Ammon's horn (tissue), 1 donor: Measurements from ENCODE around the gene MSANTD7.
"Not testable (repeated sequence)": the region's sequence is repeated elsewhere in the genome, so short reads cannot be mapped to it uniquely, and the experiment has no call there.

ENCODE experiments used
- DNase-seq: peaks from one replicate; pipeline ENCODE4 v3.0.0-alpha.2; 2016; ENCODE audit warnings: low spot score

MSANTD7 gene, protein sequence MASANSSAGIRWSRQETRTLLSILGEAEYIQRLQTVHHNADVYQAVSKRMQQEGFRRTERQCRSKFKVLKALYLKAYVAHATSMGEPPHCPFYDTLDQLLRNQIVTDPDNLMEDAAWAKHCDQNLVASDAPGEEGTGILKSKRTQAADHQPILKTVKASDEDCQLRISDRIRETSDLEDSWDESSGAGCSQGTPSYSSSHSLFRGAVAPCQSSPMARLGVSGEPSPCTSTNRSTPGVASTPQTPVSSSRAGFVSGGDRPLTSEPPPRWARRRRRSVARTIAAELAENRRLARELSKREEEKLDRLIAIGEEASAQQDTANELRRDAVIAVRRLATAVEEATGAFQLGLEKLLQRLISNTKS

DNA sequence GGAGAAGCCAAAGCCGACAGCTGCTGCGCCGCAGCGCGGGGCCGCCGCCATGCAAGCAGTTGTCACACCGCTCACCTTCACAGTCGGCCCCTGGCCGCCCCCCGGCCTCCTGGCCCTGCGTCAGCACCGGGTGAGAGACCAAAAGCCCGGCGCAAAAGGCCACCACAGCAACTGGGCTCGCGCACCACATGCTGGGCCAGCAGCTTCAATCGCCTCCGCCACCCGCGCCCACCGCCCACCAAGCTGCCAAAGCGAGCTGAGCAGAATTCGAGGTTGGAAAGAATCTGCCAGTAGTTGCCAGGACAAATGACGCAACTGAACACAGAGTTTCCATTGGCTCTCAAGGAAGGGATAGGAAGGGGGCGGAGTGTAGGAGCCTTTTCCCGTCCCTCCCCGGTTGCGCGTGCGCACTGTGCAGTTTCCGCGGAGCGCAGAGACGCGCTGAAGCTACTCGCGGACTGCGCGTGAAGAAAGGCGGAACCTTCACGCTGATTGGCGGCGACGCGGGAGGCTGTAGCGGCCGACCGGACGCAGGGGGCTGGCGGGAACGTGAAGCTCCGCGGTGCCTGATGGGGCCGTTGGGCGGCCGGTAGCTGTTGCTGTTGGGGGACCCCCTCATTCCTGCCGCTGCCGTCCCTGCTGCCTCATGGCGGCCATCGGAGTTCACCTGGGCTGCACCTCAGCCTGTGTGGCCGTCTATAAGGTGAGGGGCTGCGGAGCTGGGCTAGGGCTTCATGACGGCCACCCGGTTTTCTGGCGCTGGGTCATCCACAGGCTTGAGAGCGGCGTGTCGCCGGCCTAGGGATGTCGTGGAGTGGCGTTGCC, at the start of gene MSANTD7, which contains the start of the genes CDNF and HSPA14:
MSANTD7 (plus strand) TSS at position 550 of the 825 bp plus-strand sequence. CDS start 3,979 bp downstream, outside the sequence.
CDNF (minus strand) TSS at position 281 of the 825 bp plus-strand sequence; CDS start at position 190, 91 bp downstream.
HSPA14 (plus strand) TSS at position 550 of the 825 bp plus-strand sequence; CDS start at position 647, 97 bp downstream.
- DNase-seq = peak; percentile 100

DNA sequence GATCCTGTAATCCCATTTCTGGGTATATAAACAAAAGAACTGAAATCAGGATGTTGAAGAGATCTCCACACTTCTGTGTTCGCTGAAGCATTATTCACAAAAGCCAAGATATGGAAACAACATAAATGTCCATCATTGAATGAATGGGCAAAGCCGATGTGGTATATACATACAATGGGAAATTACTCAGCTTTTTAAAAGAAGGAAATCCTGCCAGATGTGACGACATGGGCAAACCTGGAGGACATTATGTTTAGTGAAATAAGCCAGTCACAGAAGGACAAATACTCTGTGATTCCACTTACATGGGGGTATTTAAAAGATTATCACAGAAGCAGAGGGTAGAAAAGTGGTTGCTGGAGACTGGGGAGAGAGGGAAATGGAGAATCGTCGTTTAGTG, 39.5 kb upstream of the MSANTD7 start:
- DNase-seq = no peak

GRCh38 chr10:14800397-14800796, 37.7 kb upstream of the MSANTD7 start:
- no peak for DNase-seq

GRCh38 chr10:14801723-14802122, 36.4 kb upstream of the MSANTD7 start:
- no peak for DNase-seq

GRCh38 chr10:14803827-14804226, 34.3 kb upstream of the MSANTD7 start:
- no peak for DNase-seq

DNA sequence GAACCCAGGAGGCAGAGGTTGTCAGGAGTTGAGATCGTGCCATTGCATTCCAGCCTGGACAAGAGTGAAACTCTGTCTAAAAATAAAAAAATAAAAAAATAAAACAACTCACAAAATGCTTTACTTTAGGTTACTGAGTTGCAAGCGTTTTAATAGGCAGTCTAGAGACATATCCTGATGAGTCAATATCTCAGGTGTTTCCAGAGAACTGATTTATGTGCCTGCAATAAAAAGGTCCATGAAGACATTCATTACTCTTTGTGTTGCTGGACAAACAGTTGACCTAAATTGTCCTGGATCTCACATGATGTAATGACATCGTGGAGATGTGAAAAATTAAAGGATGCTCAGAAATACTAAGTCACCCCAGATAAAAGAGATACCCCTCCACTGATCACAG, 31.8 kb upstream of the MSANTD7 start:
- DNase-seq = no peak

- DNase-seq = no peak
These were observed 26.8 kb upstream of the MSANTD7 start for GRCh38 chr10:14810969-14811953.

- no peak for DNase-seq
These were observed 25.8 kb upstream of the MSANTD7 start for GRCh38 chr10:14812271-14812670.

- no peak for DNase-seq
These were observed 22.4 kb upstream of the MSANTD7 start for GRCh38 chr10:14815681-14816080.

GRCh38 chr10:14816717-14817116, 21.4 kb upstream of the MSANTD7 start:
- DNase-seq = not testable (repeated sequence)

DNA sequence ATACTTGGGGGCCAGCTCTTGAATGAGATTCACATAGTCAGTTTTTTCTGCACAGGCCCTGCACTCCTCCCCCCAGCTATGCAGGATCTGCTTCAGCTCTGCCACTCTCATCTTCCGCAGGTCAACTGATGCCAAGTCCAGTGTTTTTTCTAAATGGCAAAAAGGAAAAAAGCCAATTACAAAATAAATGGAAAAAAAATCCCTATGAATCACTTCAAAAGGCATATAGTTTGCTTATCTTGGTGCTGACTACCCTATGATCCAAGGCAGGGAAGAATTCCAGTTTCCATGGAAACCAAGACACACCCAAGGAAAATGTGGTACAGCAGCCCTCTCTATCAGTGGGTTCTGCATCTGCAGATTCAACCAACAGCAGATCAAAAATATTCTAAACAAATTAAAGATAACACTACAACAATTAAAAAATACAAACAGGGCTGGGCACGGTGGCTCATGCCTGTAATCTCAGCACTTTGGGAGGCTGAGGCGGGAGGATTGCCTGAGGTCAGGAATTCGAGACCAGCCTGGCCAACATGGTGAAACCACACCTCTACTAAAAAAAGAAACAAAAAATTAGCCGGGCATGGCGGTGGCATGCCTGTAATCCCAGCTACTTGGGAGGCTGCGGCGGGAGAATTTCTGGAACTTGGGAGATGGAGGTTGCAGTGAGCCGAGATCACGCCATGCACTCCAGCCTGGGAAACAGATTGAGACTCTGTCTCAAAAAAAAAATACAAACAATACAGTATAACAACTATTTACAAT, 17.9 kb upstream of the MSANTD7 start:
- DNase-seq = no peak

GRCh38 chr10:14820775-14821154, 17.3 kb upstream of the MSANTD7 start:
- no peak for DNase-seq

- DNase-seq = no peak
These were observed 16.3 kb upstream of the MSANTD7 start for GRCh38 chr10:14821635-14822375.

- DNase-seq = peak; percentile 59
These were observed 15.0 kb upstream of the MSANTD7 start for GRCh38 chr10:14822879-14823755.

GRCh38 chr10:14823966-14824365, 14.1 kb upstream of the MSANTD7 start:
- DNase-seq = no peak

- DNase-seq = no peak
These were observed 11.9 kb upstream of the MSANTD7 start for GRCh38 chr10:14826076-14826829.

GRCh38 chr10:14833106-14833505, 5.0 kb upstream of the MSANTD7 start:
- DNase-seq = no peak

- DNase-seq = no peak
These were observed 1.9 kb upstream of the MSANTD7 start for GRCh38 chr10:14836208-14836607.
